Heart right ventricle (tissue), 16 donors: ENCODE measurements around the gene FIG4. TPM values are rescaled to one million over a fixed set of nuclear protein-coding genes. Genes with fewer than 3 reads are reported as not detected.

Source experiments
- ATAC-seq, 8 donors: fragments of 200-7000 bp; cut with Tn5 transposase; one replicate each; pipeline ENCODE4 v1.9.1; 2020; ENCODE audit warnings: mild to moderate bottlenecking in 8 of 8, moderate library complexity in 8 of 8, moderate number of reproducible peaks in 1 of 8
- DNase-seq, 2 donors: peaks; one replicate each; pipeline ENCODE4 v3.0.0-alpha.2; 2020
- H3K27ac ChIP-seq, 10 donors: fragments of 200-600 bp; sonication (generic) in 2 of 10; one replicate each; pipeline versions ENCODE4 v1.5.0 to v1.8.0; 2020 to 2022; ENCODE audit warnings: mild to moderate bottlenecking in 3 of 10
- H3K27me3 ChIP-seq, 7 donors: fragments of 200-600 bp; one replicate each; pipeline ENCODE4 v1.8.0; 2021 to 2022; ENCODE audit warnings: mild to moderate bottlenecking in 2 of 7
- H3K36me3 ChIP-seq, 9 donors: fragments of 200-600 bp; sonication (generic) in 1 of 9; one replicate each; pipeline versions ENCODE4 v1.5.0 to v1.8.0; 2020 to 2022; ENCODE audit warnings: mild to moderate bottlenecking in 2 of 9
- H3K4me1 ChIP-seq, 9 donors: fragments of 200-600 bp; sonication (generic) in 1 of 9; one replicate each; pipeline versions ENCODE4 v1.5.0 to v1.8.0; 2020 to 2022; ENCODE audit warnings: mild to moderate bottlenecking in 4 of 9
- H3K4me3 ChIP-seq, 10 donors: fragments of 200-600 bp; sonication (generic) in 2 of 10; one replicate each; pipeline versions ENCODE4 v1.5.0 to v1.8.0; 2020 to 2022; ENCODE audit warnings: mild to moderate bottlenecking in 7 of 10, moderate library complexity in 2 of 10
- H3K9me3 ChIP-seq, 11 donors: fragments of 200-600 bp in 10 of 11; sonication (generic) in 2 of 11; one replicate each; pipeline versions ENCODE4 v1.5.0 to v1.8.0; 2013 to 2022; ENCODE audit warnings: mild to moderate bottlenecking in 2 of 11, control low read depth in 1 of 11, moderate library complexity in 1 of 11
- CTCF ChIP-seq, 9 donors: fragments of 200-600 bp; sonication (generic) in 2 of 9; IDR thresholded peaks; one replicate each; pipeline versions ENCODE4 v1.5.0 to v1.8.0; 2021 to 2022; ENCODE audit warnings: antibody characterized with exemption in 9 of 9, mild to moderate bottlenecking in 5 of 9, moderate library complexity in 1 of 9
- WGBS, 2 donors: extraction: QIAGEN DNeasy Blood & Tissue Kit; methylation state at CpG; one replicate each; pipeline ENCODE4 v1.1.7; 2013; ENCODE audit warnings: inconsistent platforms in 1 of 2; 5-methylcytosine and 5-hydroxymethylcytosine counted together
- intact Hi-C, 10 donors: fragments of 100-400 bp; cut with DNase I; formaldehyde crosslinking; loops; one replicate each; pipeline versions ENCODE4 v1.11.1 to v1.14.2; 2022
- polyA plus RNA-seq, 2 donors: library from polyadenylated mRNA; stranded (reverse); fragments of 200-250 nt; gene quantifications; one replicate each; pipeline ENCODE4 v1.2.3, GENCODE V29; 2013
- total RNA-seq, 10 donors: library from RNA; stranded (reverse); fragmentation: NEBNext Ultra II Directional in 3 of 10; extraction: Animal tissue kit (Norgen Biotek cat#: 25700) in 3 of 10; gene quantifications; one replicate each; pipeline versions ENCODE4 v1.2.1 to v1.2.4, GENCODE V29; 2021 to 2023
- donor health status: Arrhythmogenic right ventricular cardiomyopathy.
- donor health status: ischemic (EF 13 %, LVEDD 7.1; RV severe dilation, severe dysfunction).
- donor health status: healthy with polysubstance abuse.
- donor health status: DM: no; HTN: yes; CAD: no.
- donor health status: DM: no; HTN: no; CAD: no.
- donor health status: ischemic (EF 25% LVEDD 6.9; RV normal size, moderate dysfunction).
- donor health status: ischemic (EF 25% LVEDD 5.7; RV mildly dilated, moderate dysfunction).
- donor health status: healthy.
- donor health status: DM: yes; HTN: yes; CAD: no.
- donor health status: Ischemic cardiomyopathy.
- donor health status: ischemic (EF 35%, LVEDD 5.7; RV mildly dilated, moderate dysfunction).
- donor health status: nonischemic (EF 11% LVEDD 7.7; RV severe dilation, severe dysfunction).
- donor health status: DM: yes; HTN: yes; CAD: no.
- donor health status: PGD.
- donor health status: ischemic (EF 29% LVEDD 5.4; RV normal size, mild dysfunction).
- donor health status: nonischemic (EF 23%, LVEDD 6.1; RV moderate dilation, normal function).

Gene FIG4
- total and polyA plus RNA-seq, 12 donors = 5.1 to 13.1 (median 9.2) TPM

GRCh38 chr6:109715616-109716015 lies 24.5 kb downstream of the FIG4 start:
- 96 to 97% methylated on average over 2 of the region's 2 CpGs for WGBS, 2 donors
- Histone ChIP-seq H3K27ac (no peak overlapping the region), H3K9me3 (no peaks in the 10 kb centered on the region), H3K36me3 (peaks cover 0 to 48% (median 6%) of the 10 kb centered on the region in 9 donors), H3K4me3 (no peak overlapping the region), H3K27me3 (no peaks in the 10 kb centered on the region), H3K4me1 (no peaks in the 10 kb centered on the region)
- no peak for ATAC-seq
- no peak for TF ChIP-seq CTCF (IDR thresholded peaks at IDR 0.05)
- no peak for DNase-seq
- intact Hi-C loops = no loop called here

- intact Hi-C loops = no loop called here
- H3K9me3 ChIP-seq = no peaks in the 10 kb centered on the region
- no peak for DNase-seq
- no peak overlapping the region for H3K4me3 ChIP-seq
- no peaks in the 10 kb centered on the region for H3K27me3 ChIP-seq
- WGBS, 2 donors = 84 to 85% methylated on average over 2 of the region's 2 CpGs
- TF ChIP-seq CTCF (IDR thresholded peaks at IDR 0.05) = no peak
- peaks cover 0 to 17% (median 0%) of the 10 kb centered on the region in 9 donors for H3K4me1 ChIP-seq
- H3K27ac ChIP-seq = no peak overlapping the region
- ATAC-seq = no peak
- peaks cover 0 to 48% (median 6%) of the 10 kb centered on the region in 9 donors for H3K36me3 ChIP-seq
Observed at GRCh38 chr6:109717971-109718370, 26.9 kb downstream of the FIG4 start.

GRCh38 chr6:109718991-109719390 lies 27.9 kb downstream of the FIG4 start:
- DNase-seq (no peak), ATAC-seq (no peak)
- 97 to 98% methylated on average over 5 of the region's 5 CpGs for WGBS, 2 donors
- Histone ChIP-seq H3K9me3 (no peaks in the 10 kb centered on the region), H3K36me3 (peaks cover 0 to 53% (median 6%) of the 10 kb centered on the region in 9 donors), H3K27ac (no peak overlapping the region), H3K4me3 (no peak overlapping the region), H3K4me1 (peaks cover 0 to 18% (median 0%) of the 10 kb centered on the region in 9 donors), H3K27me3 (no peaks in the 10 kb centered on the region)
- intact Hi-C loops = no loop called here
- TF ChIP-seq CTCF (IDR thresholded peaks at IDR 0.05) = no peak

- no peak overlapping the region for H3K4me3 ChIP-seq
- no peaks in the 10 kb centered on the region for H3K27me3 ChIP-seq
- no peak for ATAC-seq
- peaks cover 0 to 3% (median 0%) of the 10 kb centered on the region in 11 donors for H3K9me3 ChIP-seq
- H3K27ac ChIP-seq = no peak overlapping the region
- intact Hi-C loops = no loop called here
- H3K36me3 ChIP-seq = peaks cover 0 to 52% (median 6%) of the 10 kb centered on the region in 9 donors
- WGBS, 2 donors = 83 to 87% methylated on average over 3 of the region's 3 CpGs
- TF ChIP-seq CTCF (IDR thresholded peaks at IDR 0.05) = no peak
- peaks cover 0 to 18% (median 0%) of the 10 kb centered on the region in 9 donors for H3K4me1 ChIP-seq
- no peak for DNase-seq
Observed at GRCh38 chr6:109720311-109720710, 29.2 kb downstream of the FIG4 start.
